ES-I3 (cell line): Measurements from ENCODE around the gene C2CD4C.
"Not testable (repeated sequence)": the region's sequence is repeated elsewhere in the genome, so short reads cannot be mapped to it uniquely, and the experiment has no call there.

Experiments
- H3K36me3 ChIP-seq: 2 replicates; pipeline ENCODE4 v1.6.1; 2013; ENCODE audit warnings: mild to moderate bottlenecking, low read length, control low read depth, moderate library complexity; ENCODE audit not compliant: insufficient read depth
- H3K4me1 ChIP-seq: 2 replicates; pipeline ENCODE4 v1.6.1; 2013; ENCODE audit warnings: mild to moderate bottlenecking, control low read depth, low read length; ENCODE audit not compliant: insufficient read depth
- H3K9ac ChIP-seq: 2 replicates; pipeline ENCODE4 v1.6.1; 2013; ENCODE audit warnings: low read depth, mild to moderate bottlenecking, low read length, moderate library complexity
- H3K9me3 ChIP-seq: 2 replicates; pipeline ENCODE4 v1.6.1; 2013; ENCODE audit warnings: mild to moderate bottlenecking, low read length, moderate library complexity; ENCODE audit not compliant: control insufficient read depth, insufficient read depth

The C2CD4C gene

GRCh38 chr19:368630-369024 is 40.3 kb downstream of the C2CD4C start:
- no peaks in the 10 kb centered on the region for H3K36me3 ChIP-seq
- no peaks in the 10 kb centered on the region for H3K9me3 ChIP-seq
- H3K4me1 ChIP-seq: no peaks in the 10 kb centered on the region
- H3K9ac ChIP-seq: no peak overlapping the region

GRCh38 chr19:367963-368629 is 40.9 kb downstream of the C2CD4C start:
- no peak overlapping the region for H3K9ac ChIP-seq
- H3K36me3 ChIP-seq: no peaks in the 10 kb centered on the region
- H3K9me3 ChIP-seq: no peaks in the 10 kb centered on the region
- H3K4me1 ChIP-seq: no peaks in the 10 kb centered on the region

- Histone ChIP-seq H3K4me1 (no peaks in the 10 kb centered on the region), H3K9ac (no peak overlapping the region), H3K9me3 (no peaks in the 10 kb centered on the region), H3K36me3 (no peaks in the 10 kb centered on the region)
Observed at GRCh38 chr19:367561-367960, 41.4 kb downstream of the C2CD4C start.

GRCh38 chr19:366951-367350 is 42.0 kb downstream of the C2CD4C start:
- H3K4me1 ChIP-seq: no peaks in the 10 kb centered on the region
- no peaks in the 10 kb centered on the region for H3K9me3 ChIP-seq
- H3K36me3 ChIP-seq: no peaks in the 10 kb centered on the region
- H3K9ac ChIP-seq: no peak overlapping the region

GRCh38 chr19:366205-366783 is 42.7 kb downstream of the C2CD4C start:
- Histone ChIP-seq H3K4me1 (no peaks in the 10 kb centered on the region), H3K36me3 (no peaks in the 10 kb centered on the region), H3K9ac (no peak overlapping the region), H3K9me3 (no peaks in the 10 kb centered on the region)

- Histone ChIP-seq H3K4me1 (no peaks in the 10 kb centered on the region), H3K36me3 (no peaks in the 10 kb centered on the region), H3K9ac (no peak overlapping the region), H3K9me3 (no peaks in the 10 kb centered on the region)
Observed at GRCh38 chr19:364496-365287, 44.3 kb downstream of the C2CD4C start.

- Histone ChIP-seq H3K9me3 (no peaks in the 10 kb centered on the region), H3K4me1 (no peaks in the 10 kb centered on the region), H3K36me3 (no peaks in the 10 kb centered on the region), H3K9ac (no peak overlapping the region)
Observed at GRCh38 chr19:362683-363082, 46.3 kb downstream of the C2CD4C start.

- H3K9ac ChIP-seq: no peak overlapping the region
- H3K36me3 ChIP-seq: no peaks in the 10 kb centered on the region
- H3K4me1 ChIP-seq: no peaks in the 10 kb centered on the region
- no peaks in the 10 kb centered on the region for H3K9me3 ChIP-seq
Observed at GRCh38 chr19:362154-362553, 46.8 kb downstream of the C2CD4C start.

- Histone ChIP-seq H3K9me3 (no peaks in the 10 kb centered on the region), H3K9ac (no peak overlapping the region), H3K4me1 (no peaks in the 10 kb centered on the region), H3K36me3 (no peaks in the 10 kb centered on the region)
Observed at GRCh38 chr19:359653-359925, 49.4 kb downstream of the C2CD4C start.

GRCh38 chr19:355536-355935 is 53.4 kb downstream of the C2CD4C start:
- not testable (repeated sequence) for H3K9me3 ChIP-seq, H3K36me3 ChIP-seq, H3K9ac ChIP-seq, H3K4me1 ChIP-seq
